ENCODE measurements around the gene HIBADH. TPM values are rescaled to one million over a fixed set of nuclear protein-coding genes. Genes with fewer than 3 reads are reported as not detected.
"Not testable (repeated sequence)": the region's sequence is repeated elsewhere in the genome, so short reads cannot be mapped to it uniquely, and the experiment has no call there.

HIBADH gene
- total RNA-seq, 1 donor from 2014 or later = 29.8 TPM

DNA sequence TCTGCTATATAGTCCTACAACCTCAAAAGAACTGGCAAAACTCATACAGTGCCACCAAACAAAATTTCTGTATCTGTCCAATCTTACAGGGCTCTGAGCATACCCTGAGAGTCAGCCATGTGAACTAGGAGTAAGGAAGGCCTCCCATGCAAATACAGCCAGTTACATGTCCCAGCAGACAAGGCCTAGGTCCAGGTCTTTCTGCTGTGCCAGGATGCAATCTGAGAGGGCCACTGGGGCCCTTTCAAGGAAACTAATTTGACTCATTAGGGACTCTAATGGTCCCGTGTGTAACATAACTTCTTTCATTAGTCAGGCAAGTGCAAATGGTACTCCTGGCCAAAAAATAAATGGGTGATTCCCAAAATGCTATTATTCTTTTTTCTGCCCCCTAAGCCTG is 17.9 kb upstream of the HIBADH start:
- no peak for DNase-seq (ENCODE audit: extremely low read depth, low read depth, low spot score)

DNA sequence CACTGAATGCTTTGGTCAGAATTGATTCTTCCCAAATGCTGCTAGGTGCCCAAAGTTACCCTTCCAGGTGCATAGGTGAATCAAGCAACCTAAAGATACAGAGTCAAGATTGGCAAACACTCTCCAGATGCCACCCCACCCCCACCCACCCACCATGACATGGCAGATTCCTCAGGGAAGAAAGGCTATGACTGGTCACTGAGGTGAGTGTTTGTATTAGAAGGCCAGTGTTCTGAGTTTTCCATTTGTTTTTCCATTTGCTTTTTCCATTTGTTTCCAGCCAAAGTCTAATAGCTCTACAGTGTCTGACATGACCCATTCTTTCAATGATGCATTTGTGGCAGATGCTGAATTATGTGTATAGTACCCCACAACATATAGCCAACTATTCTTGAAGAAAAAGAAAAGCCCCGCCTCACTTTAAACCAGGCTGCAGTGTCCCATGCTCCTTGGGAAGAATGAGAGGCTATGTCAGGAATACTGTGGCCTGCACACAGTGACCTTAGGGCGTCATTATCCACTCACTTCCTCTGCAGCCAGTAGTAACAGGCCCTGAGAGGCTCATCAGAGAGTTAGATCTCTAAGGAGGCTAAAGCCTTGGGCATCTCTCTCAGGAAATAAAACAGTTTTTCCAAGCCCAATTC is 16.1 kb upstream of the HIBADH start:
- no peak for DNase-seq (ENCODE audit: extremely low read depth, low read depth, low spot score)

DNA sequence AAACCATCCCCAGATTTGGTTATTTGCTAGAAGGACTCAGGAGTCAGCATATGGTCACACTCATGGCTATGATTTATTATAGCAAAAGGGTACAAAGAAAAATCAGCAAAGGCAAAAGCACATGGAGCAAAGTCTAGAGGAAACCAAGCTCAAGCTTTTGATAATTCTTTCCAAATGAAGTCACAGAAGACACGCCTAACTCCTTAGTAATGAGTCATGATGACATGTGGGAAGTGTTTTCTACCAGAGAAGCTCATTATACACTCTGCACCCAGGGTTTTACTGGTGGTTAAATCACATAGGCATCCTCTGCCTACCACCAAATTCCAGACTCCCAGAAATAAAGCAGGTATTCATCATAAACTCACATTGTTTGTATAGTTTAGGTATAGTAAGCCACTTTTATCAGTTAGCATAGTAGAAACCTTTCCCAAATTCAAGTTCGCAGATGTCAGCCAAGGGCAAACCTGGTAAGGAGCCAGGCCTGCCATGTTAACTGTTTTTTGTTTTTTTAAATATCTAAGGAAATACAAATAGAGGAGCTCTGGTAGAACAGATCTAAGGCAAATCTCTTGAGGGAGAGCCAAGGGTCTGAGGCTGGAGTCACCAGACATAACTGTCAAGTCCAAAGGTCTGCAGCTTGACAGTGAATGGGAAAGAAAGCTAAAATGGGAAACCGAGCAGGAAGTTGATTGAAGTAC is 15.4 kb upstream of the HIBADH start:
- peak; percentile 45 for DNase-seq (ENCODE audit: extremely low read depth, low read depth, low spot score)

DNA sequence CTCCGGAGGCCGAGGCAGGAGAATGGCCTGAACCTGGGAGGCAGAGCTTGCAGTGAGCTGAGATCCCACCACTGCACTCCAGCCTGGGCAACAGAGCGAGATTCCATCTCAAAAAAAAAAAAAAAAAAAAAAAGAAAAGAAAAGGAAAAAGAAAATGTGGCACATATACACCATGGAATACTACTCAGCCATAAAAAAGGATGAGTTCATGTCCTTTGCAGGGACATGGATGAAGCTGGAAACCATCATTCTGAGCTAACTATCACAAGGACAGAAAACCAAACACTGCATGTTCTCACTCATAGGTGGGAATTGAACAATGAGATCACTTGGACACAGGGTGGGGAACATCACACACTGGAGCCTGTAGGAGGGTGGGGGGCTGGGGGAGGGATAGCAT is 11.4 kb upstream of the HIBADH start:
- DNase-seq (ENCODE audit: extremely low read depth, low read depth, low spot score) = not testable (repeated sequence)

DNA sequence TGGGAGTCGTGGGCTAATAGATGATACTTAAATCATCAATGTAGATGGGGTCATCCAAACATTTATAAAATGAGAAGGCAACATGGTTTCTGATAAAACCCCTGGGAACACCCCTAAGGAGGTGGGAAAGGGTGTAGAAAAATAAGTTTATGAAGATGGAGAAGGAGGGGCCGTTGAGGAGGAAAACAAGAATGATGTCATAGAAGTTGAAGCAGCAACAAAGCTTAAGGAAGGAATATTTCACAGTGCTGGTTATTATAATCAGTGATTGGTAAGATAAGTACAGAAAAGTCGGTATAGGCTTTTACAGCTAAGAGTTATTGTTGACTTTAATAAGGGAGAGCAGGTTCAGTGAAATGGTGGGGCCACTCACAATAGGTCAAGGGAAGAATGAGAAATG is 9.0 kb upstream of the HIBADH start:
- no peak for DNase-seq (ENCODE audit: extremely low read depth, low read depth, low spot score)

DNA sequence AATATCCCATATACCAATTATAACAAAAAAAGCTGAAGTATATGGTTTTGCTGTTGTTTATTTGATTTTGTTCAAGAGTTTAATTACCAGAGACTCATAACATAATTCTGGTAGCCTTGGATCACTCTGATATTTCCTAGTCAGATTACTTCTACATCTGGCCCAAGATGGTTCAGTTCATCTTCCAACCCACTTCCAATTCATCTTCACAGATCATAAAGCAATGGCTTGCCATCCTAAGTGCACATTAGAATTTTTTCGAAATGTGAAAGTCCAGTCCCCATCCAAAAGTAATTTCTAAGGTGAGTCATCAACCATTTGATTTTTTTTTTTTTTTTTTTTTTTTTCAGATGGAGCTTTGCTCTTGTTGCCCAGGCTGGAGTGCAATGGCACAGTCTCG is 8.0 kb upstream of the HIBADH start:
- no peak for DNase-seq (ENCODE audit: extremely low read depth, low read depth, low spot score)

DNA sequence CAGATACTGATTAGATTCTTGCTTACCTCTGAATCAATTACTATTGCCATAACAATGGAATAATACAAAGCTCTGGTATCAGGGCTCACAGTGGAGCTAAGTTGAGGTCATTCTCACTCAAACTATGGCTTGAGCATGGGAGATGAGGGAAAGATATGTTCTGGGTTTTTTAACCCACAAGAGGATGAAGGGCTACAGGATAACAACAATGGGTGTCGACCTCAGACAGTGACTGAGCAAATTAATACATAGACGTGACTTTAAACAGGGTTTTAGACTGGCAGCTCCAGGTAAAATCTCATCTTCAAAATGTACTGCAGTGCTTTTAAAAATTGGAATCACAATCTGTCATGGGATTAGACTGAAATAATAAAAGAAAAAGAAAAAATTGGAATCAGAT is 7.5 kb upstream of the HIBADH start:
- no peak for DNase-seq (ENCODE audit: extremely low read depth, low read depth, low spot score)

DNA sequence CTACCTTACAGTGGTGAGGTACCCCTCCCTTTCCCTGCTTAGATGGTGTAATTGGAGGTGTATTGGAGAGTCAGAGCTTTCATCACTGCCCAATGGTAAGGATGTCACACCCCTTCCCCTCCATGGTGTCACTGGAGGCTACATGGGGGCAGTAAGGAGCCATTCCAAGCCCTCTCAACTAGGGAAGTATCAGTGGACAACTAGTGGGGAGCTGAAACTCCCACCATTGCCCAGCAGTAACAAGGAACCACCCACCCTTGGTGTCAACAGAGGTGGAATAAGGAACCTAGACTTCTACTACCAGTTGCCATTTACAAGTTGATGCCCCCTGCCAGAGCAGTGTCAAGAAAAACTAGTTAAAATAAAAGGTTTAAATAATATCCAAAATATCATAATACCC is 2.8 kb upstream of the HIBADH start:
- no peak for DNase-seq (ENCODE audit: extremely low read depth, low read depth, low spot score)

DNA sequence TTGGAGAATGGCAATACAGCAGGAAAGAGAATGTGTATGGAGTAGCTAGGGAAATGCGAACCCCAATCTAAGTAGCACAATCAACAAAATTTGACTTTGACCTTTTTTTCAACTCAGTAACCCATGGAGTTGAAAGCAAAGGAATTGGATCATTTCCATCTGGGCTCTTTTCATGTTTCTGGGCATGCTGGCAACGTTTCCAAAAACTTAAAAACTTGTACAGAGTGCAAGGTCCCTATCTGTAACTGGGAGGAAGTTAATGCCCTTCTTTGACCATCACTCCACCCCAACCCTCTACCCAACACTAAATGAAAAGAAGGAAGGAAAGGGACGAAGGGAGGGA is 1.3 kb upstream of the HIBADH start:
- DNase-seq (ENCODE audit: extremely low read depth, low read depth, low spot score) = no peak

DNA sequence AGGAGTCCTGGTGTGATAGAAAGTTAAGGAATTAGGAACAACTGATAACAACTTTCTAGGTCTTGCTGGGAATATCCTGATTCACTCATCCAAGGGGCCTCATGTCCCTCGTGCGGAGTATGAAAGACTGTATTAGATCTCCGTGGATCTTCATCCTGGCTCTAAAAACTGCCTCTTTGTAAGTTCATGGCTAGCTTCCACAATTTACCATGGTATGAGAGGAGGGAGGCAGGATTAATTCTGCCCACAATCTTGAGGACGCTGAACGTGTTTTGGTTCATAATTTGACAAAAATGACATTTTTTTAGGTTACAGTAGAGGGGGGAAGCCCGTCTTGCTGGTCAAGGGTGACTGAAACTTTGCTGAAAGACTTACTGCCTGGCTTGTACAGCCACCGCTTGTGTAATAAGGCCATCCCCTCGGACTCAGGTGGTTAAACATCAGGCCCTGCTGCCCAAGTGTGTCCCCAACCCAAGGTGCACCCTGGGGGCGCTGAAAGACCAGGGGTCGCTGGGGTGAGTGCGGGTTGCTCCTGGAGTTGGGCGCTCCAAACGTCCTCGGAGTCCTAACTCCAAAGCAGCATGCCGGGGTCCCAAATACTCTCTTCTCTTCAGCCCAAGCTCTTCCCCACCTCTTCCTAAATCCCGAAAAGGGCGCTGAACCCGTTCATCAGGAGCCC is 733 bp downstream of the HIBADH start:
- no peak for DNase-seq (ENCODE audit: extremely low read depth, low read depth, low spot score)

DNA sequence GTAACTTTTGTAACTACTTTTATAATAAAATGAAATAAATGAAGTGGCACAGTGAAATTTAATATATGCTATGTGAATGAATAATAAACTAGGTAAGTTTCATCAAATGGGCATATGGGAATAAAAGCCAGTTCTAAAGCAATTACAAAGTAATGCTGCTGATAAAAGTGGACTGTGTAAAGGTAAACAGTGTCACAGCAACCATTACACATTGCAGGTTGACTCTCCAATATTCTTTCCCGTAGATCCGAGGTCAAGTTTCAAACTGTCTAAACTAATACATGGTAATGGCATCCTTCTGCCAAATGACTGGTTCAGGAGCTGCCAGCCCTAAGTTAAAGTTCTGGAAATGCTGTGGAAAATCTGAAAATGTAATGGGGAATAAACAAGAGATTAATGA is 6.0 kb downstream of the HIBADH start:
- DNase-seq (ENCODE audit: extremely low read depth, low read depth, low spot score) = no peak

DNA sequence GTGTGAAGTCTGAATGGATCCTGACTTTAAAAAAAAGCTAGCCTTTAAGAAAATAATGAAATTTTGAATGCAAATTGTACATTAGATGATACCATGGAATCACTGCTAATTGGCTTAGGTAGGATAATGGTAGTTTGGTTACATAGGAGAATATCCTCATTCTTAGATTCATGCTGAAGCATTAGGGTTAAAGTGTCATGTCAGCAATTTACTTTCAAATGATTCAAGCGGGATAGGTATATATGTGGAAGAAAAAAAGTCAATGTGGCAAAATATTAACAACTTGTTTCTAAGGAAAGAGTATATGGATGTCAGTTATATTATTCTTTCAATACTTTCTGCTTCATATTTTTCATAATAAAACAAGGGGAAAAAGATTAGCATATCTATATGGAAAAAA is 7.5 kb downstream of the HIBADH start:
- DNase-seq (ENCODE audit: extremely low read depth, low read depth, low spot score) = no peak

DNA sequence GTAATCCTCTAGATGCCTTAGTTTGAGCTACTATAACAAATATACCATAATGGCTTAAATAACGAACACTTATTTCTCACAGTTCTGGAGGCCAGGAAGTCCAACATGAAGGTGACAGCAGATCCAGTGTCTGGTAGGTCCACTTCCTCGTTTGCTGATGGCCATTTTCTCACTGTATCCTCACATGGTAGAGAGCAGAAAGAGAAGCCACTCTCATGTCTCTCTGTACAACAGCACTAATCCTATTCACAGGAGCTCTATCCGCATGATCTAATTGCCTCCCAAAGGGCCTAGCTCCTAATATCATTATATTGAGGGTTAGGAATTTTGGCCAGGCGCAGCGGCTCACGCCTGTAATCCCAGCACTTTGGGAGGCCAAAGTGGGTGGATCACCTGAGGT is 10.2 kb downstream of the HIBADH start:
- no peak for DNase-seq (ENCODE audit: extremely low read depth, low read depth, low spot score)

DNA sequence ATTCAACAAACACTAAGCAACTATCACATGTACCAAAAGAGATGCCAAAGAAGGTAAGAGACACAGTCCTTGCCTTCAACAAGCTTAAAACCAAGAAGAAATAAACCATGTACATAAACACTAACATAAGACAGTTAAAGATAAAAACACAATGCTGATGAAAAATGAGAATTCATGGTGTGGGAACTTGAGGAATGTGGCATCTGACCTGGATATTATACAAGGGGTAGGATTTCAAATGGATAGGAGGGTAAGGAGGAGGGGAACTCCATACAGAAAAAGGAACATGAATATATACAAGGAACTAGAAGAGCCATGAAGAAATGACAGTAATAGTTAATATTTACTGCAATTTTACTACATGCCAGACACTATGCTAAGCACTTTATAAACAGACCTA is 11.0 kb downstream of the HIBADH start:
- no peak for DNase-seq (ENCODE audit: extremely low read depth, low read depth, low spot score)

DNA sequence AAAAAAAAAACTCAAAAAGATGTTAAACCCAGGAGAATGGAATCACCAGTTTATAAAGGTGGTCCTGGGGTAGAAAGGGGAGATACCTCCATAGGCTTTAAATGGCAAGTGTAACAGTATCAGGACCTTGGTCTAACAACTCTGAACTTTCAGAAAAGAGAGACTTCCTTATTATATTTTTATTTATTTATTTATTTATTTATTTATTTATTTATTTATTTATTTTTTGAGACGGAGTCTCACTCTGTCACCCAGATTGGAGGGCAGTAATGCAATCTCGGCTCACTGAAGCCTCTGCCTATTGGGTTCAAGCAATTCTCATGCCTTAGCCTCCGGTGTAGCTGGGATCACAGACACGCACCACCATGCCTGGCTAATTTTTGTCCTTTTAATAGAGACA is 12.4 kb downstream of the HIBADH start:
- DNase-seq (ENCODE audit: extremely low read depth, low read depth, low spot score) = no peak

DNA sequence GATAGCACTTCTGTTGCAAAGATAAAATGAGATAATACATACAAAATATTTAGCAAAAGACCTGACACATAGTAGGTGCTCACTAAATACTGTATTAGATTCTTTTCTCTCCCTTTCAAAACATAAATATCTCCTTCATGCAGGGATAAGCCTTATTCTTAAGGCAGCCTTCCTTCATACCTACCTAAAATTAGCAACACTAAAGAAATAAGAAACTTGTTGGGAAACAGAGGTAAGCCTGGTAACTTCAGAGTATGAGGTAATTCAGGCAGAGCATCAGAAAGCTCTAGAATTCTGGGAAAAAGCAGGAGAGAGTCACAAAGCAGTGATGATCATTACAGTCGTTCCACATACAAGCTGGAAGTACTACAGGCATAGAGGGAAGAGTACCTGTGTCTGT is 15.2 kb downstream of the HIBADH start:
- DNase-seq (ENCODE audit: extremely low read depth, low read depth, low spot score) = no peak

DNA sequence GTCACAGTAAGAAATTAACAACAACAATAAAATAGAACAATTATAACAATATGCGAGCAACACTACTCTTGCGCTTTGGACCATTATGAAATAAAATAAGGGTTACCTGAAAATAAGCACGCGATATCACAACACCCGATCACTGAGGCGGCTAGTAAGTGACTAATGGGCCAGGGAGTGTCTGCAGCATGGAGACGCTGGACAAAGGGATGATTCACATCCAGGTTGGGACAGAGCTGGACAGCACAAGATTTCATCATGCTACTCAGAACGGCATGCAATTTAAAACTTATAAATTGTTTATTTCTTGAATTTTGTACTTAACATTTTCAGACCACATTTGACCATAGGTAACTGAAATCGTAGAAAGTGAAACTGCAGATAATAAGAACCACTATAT is 15.6 kb downstream of the HIBADH start:
- DNase-seq (ENCODE audit: extremely low read depth, low read depth, low spot score) = no peak

DNA sequence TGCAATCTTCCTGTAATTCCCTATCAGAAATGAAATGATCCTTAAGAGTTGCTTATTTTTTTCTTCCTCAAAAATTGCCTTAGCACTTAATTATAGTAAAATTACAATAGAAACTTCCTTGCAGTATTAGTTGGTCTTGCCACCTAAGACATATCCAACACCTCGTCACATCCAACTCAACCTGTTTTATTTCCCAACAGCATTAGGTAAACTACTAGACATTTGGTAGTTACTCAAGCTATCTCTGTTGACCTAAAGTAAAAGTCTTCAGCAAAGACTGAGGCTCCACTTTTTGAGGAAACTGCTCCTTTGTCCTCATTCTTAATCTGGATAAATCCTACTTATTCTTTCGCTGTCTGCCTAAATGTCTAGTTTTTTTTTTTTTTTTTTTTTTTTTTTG is 20.4 kb downstream of the HIBADH start:
- no peak for DNase-seq (ENCODE audit: extremely low read depth, low read depth, low spot score)

DNA sequence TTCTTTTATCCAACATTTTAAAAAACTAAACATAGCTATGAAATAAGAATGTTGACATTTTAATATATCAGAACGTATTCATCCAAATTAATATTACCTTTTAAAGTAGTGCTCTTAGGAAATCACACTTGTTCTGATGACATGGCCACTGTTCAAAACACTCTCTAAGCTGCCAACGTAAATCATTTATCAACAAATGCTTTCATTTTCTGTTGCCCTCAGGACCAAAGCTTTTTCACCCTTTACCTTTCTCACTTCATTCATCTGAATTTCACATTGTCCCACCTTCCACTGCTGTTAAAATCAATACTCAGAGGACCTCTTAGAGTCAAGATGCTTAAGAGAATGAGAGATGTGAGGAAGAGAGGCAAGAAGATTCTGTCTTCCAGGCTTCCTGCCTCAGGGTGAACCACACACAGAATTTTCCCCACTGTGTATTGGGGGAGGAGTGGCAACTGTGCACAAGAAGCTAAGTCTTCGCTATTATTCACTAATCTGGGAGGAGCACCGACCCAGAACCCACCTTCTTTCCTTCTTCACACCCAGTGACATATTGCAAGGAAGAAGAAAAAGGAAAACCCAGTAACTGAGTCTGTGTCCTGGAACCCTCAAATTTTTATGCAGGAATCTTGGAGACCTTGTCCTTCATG is 21.0 kb downstream of the HIBADH start:
- DNase-seq (ENCODE audit: extremely low read depth, low read depth, low spot score) = no peak

DNA sequence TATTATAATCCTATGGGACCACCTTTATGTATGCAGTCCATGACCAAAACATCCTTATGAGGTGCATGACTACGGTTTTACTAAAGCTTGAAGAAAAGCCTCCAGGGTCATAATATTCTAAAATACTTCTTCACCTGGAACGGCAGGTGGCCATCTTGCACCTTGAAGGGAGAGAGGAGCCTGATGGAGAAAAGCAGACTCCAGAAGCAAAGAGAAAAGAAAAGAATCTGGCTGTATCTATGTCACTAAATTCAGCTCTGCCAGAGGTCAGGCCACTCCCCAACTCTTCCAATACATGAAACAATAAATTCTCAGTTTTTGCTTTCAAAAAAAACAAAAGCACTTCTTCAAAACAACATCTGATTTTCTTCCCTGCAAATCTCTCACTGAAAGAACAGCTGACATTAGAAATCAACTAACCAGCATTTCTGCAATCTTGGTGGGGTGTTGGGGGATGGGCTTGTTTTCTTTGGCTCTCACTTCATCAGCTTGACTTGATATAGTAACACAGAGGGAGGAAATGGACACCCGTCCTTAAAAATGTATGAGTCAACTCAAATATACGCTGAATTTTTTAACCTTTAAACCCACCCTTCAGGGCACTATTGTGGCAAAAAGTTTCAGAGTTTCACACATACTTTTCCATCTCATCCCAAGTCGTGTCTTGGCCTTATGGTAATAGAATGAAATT is 21.7 kb downstream of the HIBADH start:
- peak; percentile 68 for DNase-seq (ENCODE audit: extremely low read depth, low read depth, low spot score)

DNA sequence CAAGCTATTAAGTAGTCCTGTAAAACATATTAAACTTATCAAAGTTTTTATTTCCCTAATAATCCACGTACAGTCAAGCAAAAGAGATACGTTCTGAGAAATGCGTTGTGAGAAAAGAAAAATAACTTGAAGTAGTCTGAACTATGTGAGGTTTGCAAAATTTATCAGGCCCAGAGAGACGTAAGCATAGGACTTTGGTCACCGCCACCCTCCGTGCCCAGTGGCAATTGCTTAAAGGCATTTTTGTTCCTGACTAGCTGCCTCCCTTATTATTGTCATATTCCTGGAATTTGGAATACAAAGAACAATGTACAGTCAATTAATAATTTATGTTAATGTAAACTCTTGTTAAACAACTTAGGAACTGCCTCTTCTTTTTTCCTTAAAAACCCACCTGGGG is 22.8 kb downstream of the HIBADH start:
- DNase-seq (ENCODE audit: extremely low read depth, low read depth, low spot score) = no peak

Data from glomerular endothelial cell (primary cell).